ENCODE measurements around the gene MACROD2.

MACROD2 gene

GRCh38 chr20:14378326-14378725 is 383.0 kb downstream of the MACROD2 start:
- H3K4me3 ChIP-seq (replicated peaks; ENCODE audit: low read depth, low read length) = no peak overlapping the region
- no peak for TF ChIP-seq CTCF (IDR thresholded peaks at IDR 0.05; ENCODE audit: insufficient read depth, low read length, poor library complexity, severe bottlenecking)
- no peaks in the 10 kb centered on the region for H3K36me3 ChIP-seq (ENCODE audit: control insufficient read depth, insufficient read depth, low read length)
- H3K27me3 ChIP-seq (replicated peaks; ENCODE audit: control insufficient read depth, insufficient read depth, low read length) = no peaks in the 10 kb centered on the region
- no peak for DNase-seq (ENCODE audit: extremely low read depth, insufficient read length)

- no peak for DNase-seq (ENCODE audit: extremely low read depth, insufficient read length)
- Histone ChIP-seq H3K27me3 (replicated peaks; ENCODE audit: control insufficient read depth, insufficient read depth, low read length) (no peaks in the 10 kb centered on the region), H3K36me3 (ENCODE audit: control insufficient read depth, insufficient read depth, low read length) (no peaks in the 10 kb centered on the region), H3K4me3 (replicated peaks; ENCODE audit: low read depth, low read length) (no peak overlapping the region)
- no peak for TF ChIP-seq CTCF (IDR thresholded peaks at IDR 0.05; ENCODE audit: insufficient read depth, low read length, poor library complexity, severe bottlenecking)
Measured at GRCh38 chr20:14383335-14383734, 388.0 kb downstream of the MACROD2 start.

- Histone ChIP-seq H3K27me3 (replicated peaks; ENCODE audit: control insufficient read depth, insufficient read depth, low read length) (no peaks in the 10 kb centered on the region), H3K4me3 (replicated peaks; ENCODE audit: low read depth, low read length) (no peak overlapping the region), H3K36me3 (ENCODE audit: control insufficient read depth, insufficient read depth, low read length) (no peaks in the 10 kb centered on the region)
- no peak for DNase-seq (ENCODE audit: extremely low read depth, insufficient read length)
- TF ChIP-seq CTCF (IDR thresholded peaks at IDR 0.05; ENCODE audit: insufficient read depth, low read length, poor library complexity, severe bottlenecking) = no peak
Measured at GRCh38 chr20:14384416-14385175, 389.3 kb downstream of the MACROD2 start.

- Histone ChIP-seq H3K4me3 (replicated peaks; ENCODE audit: low read depth, low read length) (no peak overlapping the region), H3K36me3 (ENCODE audit: control insufficient read depth, insufficient read depth, low read length) (no peaks in the 10 kb centered on the region), H3K27me3 (replicated peaks; ENCODE audit: control insufficient read depth, insufficient read depth, low read length) (no peaks in the 10 kb centered on the region)
- TF ChIP-seq CTCF (IDR thresholded peaks at IDR 0.05; ENCODE audit: insufficient read depth, low read length, poor library complexity, severe bottlenecking) = no peak
- DNase-seq (ENCODE audit: extremely low read depth, insufficient read length) = no peak
Measured at GRCh38 chr20:14385176-14385740, 389.9 kb downstream of the MACROD2 start.

- TF ChIP-seq CTCF (IDR thresholded peaks at IDR 0.05; ENCODE audit: insufficient read depth, low read length, poor library complexity, severe bottlenecking) = no peak
- no peak overlapping the region for H3K4me3 ChIP-seq (replicated peaks; ENCODE audit: low read depth, low read length)
- H3K36me3 ChIP-seq (ENCODE audit: control insufficient read depth, insufficient read depth, low read length) = no peaks in the 10 kb centered on the region
- no peak for DNase-seq (ENCODE audit: extremely low read depth, insufficient read length)
- no peaks in the 10 kb centered on the region for H3K27me3 ChIP-seq (replicated peaks; ENCODE audit: control insufficient read depth, insufficient read depth, low read length)
Measured at GRCh38 chr20:14386726-14387125, 391.4 kb downstream of the MACROD2 start.

Data from GM06990 (cell line).